Measurements from ENCODE around the gene JPH4. TPM values are rescaled to one million over a fixed set of nuclear protein-coding genes. Genes with fewer than 3 reads are reported as not detected.
"Not testable (repeated sequence)": the region's sequence is repeated elsewhere in the genome, so short reads cannot be mapped to it uniquely, and the experiment has no call there.

The JPH4 gene
- total RNA-seq, 2 donors from 2014 or later: 0.07 TPM; not detected in 1

DNA sequence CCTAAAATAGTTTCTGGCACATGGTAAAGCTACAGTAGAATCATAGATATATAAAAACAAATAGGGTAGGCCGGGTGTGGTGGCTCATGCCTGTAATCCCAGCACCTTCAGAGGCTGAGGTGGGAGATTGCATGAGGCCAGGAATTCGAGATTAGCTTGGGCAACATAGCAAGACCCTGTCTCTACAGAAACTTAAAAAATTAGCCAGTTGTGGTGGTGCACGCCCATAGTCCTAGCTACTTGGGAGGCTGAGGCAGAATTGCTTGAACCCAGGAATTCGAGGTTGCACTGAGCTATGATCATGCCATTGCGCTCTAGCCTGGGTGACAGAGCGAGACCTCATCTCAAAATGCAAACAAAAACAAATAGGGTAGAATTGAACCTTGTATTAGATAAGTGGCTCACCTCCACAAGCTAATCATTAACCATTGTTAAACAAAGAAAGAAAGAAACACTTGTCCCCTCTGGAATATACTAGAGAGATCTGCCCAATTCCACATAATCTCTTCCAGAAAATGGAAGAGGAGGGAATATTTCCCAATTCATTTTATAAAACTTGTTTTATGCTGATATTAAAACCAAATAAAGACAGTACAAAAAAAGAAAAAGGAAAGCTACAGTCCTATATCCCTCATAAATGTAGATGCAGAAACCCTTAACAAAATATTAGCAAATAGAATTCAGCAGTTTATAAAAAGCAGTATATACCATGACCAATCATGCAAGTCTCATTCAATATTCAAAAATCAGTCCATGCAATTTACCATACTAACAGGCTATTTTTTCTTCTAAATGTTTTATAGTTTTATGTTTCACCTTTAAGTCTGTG, 34.9 kb upstream of the JPH4 start:
- ATAC-seq (no peak), DNase-seq (ENCODE audit: low spot score) (no peak)
- Mint-ChIP-seq H3K36me3 (peaks cover 5% of the 10 kb centered on the region), H3K4me3 (no peak overlapping the region), H3K4me1 (ENCODE audit: low read depth in 2 of 2) (peaks cover 23 to 26% of the 10 kb centered on the region in 2 donors), H3K9me3 (peaks cover 4% of the 10 kb centered on the region), H3K27ac (no peak overlapping the region), H3K27me3 (no peaks in the 10 kb centered on the region)

DNA sequence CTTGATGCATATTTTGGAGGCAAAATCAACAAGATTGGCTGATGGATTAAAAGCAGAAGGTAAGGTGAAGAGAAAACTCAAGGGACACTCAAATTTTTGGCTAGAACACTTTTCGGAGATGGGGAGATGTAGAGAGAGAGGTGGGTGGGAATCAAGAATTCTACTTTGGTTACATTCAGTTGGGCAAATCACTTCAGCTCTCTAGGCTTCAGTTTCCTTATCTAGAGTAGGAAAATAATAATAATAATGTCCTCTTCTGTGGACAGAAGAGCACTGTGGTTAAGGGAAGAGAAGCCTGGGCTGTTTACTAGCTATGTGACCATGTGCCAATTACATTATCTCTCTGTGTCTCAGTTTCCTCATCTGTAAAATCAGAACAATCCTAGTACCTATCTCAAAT, 34.2 kb upstream of the JPH4 start:
- no peak overlapping the region for H3K27ac Mint-ChIP-seq
- H3K36me3 Mint-ChIP-seq: peaks cover 5% of the 10 kb centered on the region
- H3K27me3 Mint-ChIP-seq: no peaks in the 10 kb centered on the region
- H3K9me3 Mint-ChIP-seq: peaks cover 4% of the 10 kb centered on the region
- H3K4me3 Mint-ChIP-seq: no peak overlapping the region
- H3K4me1 Mint-ChIP-seq (ENCODE audit: low read depth in 2 of 2): peaks cover 23 to 26% of the 10 kb centered on the region in 2 donors
- DNase-seq (ENCODE audit: low spot score) (no peak), ATAC-seq (no peak)

DNA sequence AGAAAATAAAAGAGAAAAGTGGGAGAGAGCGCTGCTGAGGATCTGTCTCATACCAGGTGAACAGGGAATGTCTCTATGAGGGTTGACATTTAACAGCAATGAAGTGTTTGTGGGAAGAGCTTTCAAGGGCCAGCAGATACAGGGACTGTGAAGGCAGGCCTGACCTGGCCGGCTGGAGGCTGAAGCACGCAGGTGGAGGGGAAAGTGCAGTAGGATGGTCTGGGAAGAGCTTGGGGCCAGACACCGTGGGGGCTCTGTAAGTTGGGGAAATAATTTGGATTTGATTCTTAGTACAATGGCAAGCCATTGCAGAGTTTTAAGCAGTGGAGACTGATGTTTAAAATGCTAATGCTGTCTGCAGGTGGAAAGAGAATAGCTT, 33.8 kb upstream of the JPH4 start:
- no peak overlapping the region for H3K27ac Mint-ChIP-seq
- no peaks in the 10 kb centered on the region for H3K27me3 Mint-ChIP-seq
- ATAC-seq (no peak), DNase-seq (ENCODE audit: low spot score) (no peak)
- H3K4me1 Mint-ChIP-seq (ENCODE audit: low read depth in 2 of 2): peaks cover 23 to 27% of the 10 kb centered on the region in 2 donors
- no peak overlapping the region for H3K4me3 Mint-ChIP-seq
- peaks cover 5% of the 10 kb centered on the region for H3K36me3 Mint-ChIP-seq
- H3K9me3 Mint-ChIP-seq: peaks cover 4% of the 10 kb centered on the region

DNA sequence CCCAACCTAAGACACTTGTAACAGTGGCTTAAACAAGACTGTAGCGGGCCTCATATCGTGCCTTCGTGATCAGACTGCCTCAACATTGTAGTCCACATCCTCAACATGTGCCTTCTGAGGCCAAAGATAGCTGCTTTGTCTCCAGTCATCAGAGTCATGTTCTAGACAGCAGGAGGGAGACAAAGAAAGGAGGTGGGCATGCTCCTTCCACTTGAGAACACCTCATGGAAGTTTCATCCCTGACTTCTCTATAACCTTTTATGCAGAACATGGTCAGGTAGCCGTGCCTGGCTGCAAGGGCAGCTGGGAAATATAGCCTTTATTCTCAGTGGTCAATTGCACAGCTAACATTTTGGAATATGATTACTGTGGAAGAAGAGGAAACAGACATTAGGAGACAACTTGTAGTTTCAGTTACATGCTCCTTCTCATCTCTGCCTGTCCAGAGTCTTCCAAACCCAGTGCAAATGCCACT, 32.3 kb upstream of the JPH4 start:
- DNase-seq (ENCODE audit: low spot score): no peak
- peaks cover 33 to 36% of the 10 kb centered on the region in 2 donors for H3K4me1 Mint-ChIP-seq (ENCODE audit: low read depth in 2 of 2)
- H3K9me3 Mint-ChIP-seq: peaks cover 4% of the 10 kb centered on the region
- H3K27me3 Mint-ChIP-seq: no peaks in the 10 kb centered on the region
- ATAC-seq: no peak
- H3K4me3 Mint-ChIP-seq: no peak overlapping the region
- H3K36me3 Mint-ChIP-seq: peaks cover 5% of the 10 kb centered on the region
- H3K27ac Mint-ChIP-seq: peak overlapping the region; percentile 92 to 96

DNA sequence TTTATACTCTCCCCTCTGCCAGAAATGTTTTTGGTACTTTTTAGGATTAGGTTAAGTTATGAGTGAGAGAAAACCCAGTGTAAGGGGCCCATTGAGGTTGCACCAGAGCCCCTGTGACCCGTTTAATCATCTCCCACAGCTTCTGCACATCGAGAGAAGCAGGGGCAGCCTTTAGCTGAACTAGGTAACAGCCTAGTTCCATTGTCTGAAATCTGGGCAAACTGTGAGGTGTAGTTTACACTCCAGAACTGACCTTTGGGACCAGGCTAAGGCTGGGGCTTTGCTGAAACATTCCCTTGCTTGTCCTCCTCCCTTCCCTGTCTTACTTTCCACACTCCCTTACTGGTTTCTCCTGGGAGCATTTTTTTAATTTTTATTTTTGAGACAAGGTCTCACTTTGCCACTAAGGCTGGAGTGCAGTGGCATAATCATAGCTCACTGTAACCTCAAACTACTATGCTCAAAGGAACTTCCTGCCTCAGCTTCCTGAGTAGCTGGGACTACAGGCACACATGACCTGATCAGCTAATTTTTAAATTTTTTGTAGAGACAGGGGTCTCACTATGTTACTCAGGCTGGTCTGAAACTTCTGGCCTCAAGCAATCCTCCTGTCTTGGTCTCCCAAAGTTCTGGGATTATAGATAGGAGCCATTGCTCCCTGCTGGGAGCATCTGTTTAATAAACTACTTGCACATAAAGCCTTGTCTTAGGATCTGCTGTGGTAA, 31.7 kb upstream of the JPH4 start:
- Mint-ChIP-seq H3K4me1 (ENCODE audit: low read depth in 2 of 2) (peaks cover 38 to 40% of the 10 kb centered on the region in 2 donors), H3K27me3 (no peaks in the 10 kb centered on the region), H3K27ac (peak overlapping the region; percentile 92 to 96), H3K4me3 (peak overlapping the region; percentile 64), H3K9me3 (peaks cover 4% of the 10 kb centered on the region), H3K36me3 (peaks cover 5% of the 10 kb centered on the region)
- ATAC-seq (peak; percentile 47 to 66), DNase-seq (ENCODE audit: low spot score) (no peak)

DNA sequence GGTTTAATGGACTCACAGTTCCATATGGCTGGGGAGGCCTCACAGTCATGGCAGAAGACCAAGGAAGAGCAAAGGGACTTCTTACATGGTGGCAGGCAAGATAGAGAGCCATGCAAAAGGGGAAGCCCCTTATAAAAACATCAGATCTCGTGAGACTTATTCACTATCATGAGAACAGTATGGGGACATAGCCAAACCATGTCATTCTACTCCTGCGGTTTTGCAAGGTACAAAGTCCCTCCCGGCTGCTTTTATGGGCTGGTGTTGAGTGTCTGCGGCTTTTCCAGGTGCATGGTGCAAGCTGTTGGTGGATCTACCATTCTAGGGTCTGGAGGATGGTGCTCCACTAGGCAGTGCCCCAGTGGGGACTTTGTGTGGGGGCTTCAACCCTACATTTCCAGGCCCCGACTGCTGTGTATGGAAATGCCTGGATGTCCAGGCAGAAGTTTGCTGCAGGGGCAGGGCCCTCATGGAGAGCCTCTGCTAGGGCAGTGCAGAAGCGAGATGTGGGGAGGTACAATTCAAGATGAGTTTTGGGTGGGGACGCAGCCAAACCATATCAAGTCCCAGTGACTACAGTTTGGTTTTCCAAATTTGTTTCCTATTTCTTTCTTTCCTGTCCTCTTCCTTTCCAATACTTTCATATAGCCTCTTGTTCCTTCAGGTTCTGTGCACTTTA, 31.0 kb upstream of the JPH4 start:
- peak overlapping the region; percentile 92 to 96 for H3K27ac Mint-ChIP-seq
- ATAC-seq: not testable (repeated sequence)
- H3K4me3 Mint-ChIP-seq: peak overlapping the region; percentile 64

DNA sequence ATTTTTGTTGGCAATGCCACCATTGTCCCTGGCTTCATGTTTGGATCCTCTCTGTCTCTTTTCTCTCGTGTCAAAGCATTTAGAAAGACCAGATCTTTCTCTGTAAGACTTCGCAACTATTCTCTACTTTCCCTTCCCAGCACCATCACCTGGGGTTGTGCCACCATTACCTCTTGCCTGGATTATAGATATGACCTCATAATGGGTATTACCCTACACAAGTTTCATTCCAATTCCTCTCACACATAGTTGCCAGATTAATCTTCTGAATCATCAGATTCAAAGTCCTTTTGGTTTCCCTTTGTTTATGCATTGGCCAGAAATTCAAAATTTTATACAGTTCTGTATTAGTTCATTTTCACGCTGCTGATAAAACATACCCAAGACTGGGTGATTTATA, 30.4 kb upstream of the JPH4 start:
- Mint-ChIP-seq H3K27ac (peak overlapping the region; percentile 92 to 96), H3K4me3 (peak overlapping the region; percentile 26)
- ATAC-seq: no peak

More for the DNA sequence above, 31.0 kb upstream of the JPH4 start:
- not testable (repeated sequence) for H3K36me3 Mint-ChIP-seq; DNase-seq (ENCODE audit: low spot score); H3K9me3 Mint-ChIP-seq; H3K27me3 Mint-ChIP-seq
- H3K4me1 Mint-ChIP-seq (ENCODE audit: low read depth in 2 of 2): peaks cover 38 to 40% of the 10 kb centered on the region in 2 donors

DNA sequence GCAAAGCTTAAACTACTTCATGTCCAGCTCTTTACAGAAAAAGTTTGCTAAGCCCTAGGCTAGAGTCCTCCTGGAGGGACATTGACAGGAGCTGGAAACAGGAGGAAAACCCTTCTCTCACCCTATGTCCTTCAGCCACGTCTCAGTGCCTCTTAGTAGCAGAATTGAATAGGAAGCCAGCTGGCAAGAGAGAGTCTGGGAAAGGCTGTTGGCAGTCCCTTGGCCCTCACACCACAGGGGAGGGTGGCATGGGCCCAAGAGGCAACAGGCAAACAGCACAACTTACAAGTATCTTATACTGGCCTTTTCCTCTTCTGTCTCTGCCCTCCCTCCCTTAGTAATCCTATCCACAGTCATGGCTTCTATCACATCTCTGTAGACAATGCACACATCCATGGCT, 29.9 kb upstream of the JPH4 start:
- no peaks in the 10 kb centered on the region for H3K27me3 Mint-ChIP-seq
- peaks cover 4% of the 10 kb centered on the region for H3K9me3 Mint-ChIP-seq
- peaks cover 5% of the 10 kb centered on the region for H3K36me3 Mint-ChIP-seq
- DNase-seq (ENCODE audit: low spot score) (no peak), ATAC-seq (no peak)
- H3K27ac Mint-ChIP-seq: peak overlapping the region; percentile 92 to 96
- no peak overlapping the region for H3K4me3 Mint-ChIP-seq
- H3K4me1 Mint-ChIP-seq (ENCODE audit: low read depth in 2 of 2): peaks cover 38 to 40% of the 10 kb centered on the region in 2 donors

More for the DNA sequence above, 30.4 kb upstream of the JPH4 start:
- peaks cover 5% of the 10 kb centered on the region for H3K36me3 Mint-ChIP-seq
- peaks cover 4% of the 10 kb centered on the region for H3K9me3 Mint-ChIP-seq
- peaks cover 38 to 40% of the 10 kb centered on the region in 2 donors for H3K4me1 Mint-ChIP-seq (ENCODE audit: low read depth in 2 of 2)
- no peak for DNase-seq (ENCODE audit: low spot score)
- no peaks in the 10 kb centered on the region for H3K27me3 Mint-ChIP-seq

DNA sequence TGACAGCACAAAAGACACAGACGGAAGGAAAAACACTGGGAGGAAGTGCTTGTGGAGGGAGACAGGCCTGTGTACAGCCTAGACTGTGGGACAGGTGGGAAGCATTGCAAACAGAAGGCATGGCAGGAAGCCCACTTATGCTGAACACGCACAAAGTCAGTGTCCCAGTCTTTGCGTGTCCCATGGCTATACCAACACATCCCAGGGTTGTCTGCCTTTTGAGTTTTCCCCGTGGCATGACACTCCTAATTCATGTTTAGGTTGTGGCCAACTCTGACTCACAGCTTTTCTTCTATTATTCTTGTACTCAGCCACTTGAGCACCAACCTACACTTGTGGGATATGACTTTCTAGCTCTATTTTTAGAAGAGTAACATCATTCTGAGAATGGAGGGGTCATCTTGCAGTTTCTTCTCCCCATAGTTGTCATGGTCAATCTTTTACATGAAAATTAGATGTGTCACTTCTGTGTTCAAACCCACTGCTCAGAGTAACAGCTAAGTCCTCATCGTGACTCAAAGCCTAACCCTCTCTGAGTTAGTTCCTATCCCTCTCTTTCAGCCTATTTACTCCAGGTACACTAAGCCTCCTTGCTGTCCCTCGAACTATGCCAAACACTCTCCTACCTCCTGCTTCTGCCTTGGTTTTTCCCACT, 27.5 kb upstream of the JPH4 start:
- DNase-seq (ENCODE audit: low spot score): no peak
- Mint-ChIP-seq H3K27me3 (no peaks in the 10 kb centered on the region), H3K27ac (peak overlapping the region; percentile 29 to 63), H3K36me3 (peaks cover 5% of the 10 kb centered on the region), H3K4me1 (ENCODE audit: low read depth in 2 of 2) (peaks cover 35 to 38% of the 10 kb centered on the region in 2 donors), H3K9me3 (peaks cover 4% of the 10 kb centered on the region), H3K4me3 (peak overlapping the region; percentile 33)
- ATAC-seq: peak; percentile 76 to 90

DNA sequence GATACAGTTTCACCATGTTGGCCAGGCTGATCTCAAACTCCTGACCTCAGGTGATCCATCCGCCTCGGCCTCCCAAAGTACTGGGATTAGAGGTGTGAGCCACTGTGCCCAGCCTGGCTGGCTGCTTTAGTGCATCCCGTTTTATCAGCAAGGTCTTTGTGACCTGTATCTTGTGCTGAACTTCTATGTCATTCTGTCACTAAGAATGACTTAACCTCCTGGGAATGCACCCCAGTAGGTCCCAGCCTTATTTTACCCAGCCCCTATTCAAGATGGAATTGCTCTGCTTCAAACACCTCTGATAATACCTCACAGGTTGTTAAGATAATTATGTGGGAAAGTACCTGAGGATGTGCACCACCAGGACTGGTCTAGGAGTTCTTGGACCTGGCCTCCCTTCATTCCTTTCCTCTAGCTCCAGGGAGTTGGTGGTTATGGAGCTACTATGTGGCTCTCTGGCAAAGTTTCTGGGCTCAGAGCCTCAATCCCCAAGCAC, 26.1 kb upstream of the JPH4 start:
- Mint-ChIP-seq H3K4me1 (ENCODE audit: low read depth in 2 of 2) (peaks cover 22 to 24% of the 10 kb centered on the region in 2 donors), H3K27ac (no peak overlapping the region), H3K4me3 (no peak overlapping the region), H3K36me3 (peaks cover 5% of the 10 kb centered on the region), H3K27me3 (no peaks in the 10 kb centered on the region), H3K9me3 (peaks cover 4% of the 10 kb centered on the region)
- DNase-seq (ENCODE audit: low spot score) (no peak), ATAC-seq (no peak)

DNA sequence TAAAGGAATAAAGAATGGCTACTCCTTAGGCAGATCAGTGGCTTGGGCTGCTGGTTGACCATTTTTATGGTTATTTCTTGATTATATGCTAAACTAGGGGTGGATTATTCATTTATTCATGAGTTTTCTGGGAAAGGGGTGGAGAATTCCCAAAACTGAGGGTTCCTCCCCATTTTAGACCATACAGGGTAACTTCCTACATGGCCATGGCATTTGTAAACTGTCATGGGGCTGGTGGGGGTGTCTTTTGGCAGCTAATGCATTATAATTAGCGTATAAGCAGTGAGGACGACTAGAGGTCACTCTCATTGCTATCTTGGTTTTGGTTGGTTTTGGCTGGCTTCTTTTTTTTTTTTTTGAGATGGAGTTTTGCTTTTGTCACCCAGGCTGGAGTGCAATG, 25.6 kb upstream of the JPH4 start:
- no peak for DNase-seq (ENCODE audit: low spot score)
- Mint-ChIP-seq H3K4me1 (ENCODE audit: low read depth in 2 of 2) (peaks cover 20 to 21% of the 10 kb centered on the region in 2 donors), H3K36me3 (peaks cover 4% of the 10 kb centered on the region), H3K27me3 (peaks cover 0 to 2% of the 10 kb centered on the region in 2 donors), H3K4me3 (no peak overlapping the region), H3K9me3 (peaks cover 4% of the 10 kb centered on the region), H3K27ac (no peak overlapping the region)
- no peak for ATAC-seq

DNA sequence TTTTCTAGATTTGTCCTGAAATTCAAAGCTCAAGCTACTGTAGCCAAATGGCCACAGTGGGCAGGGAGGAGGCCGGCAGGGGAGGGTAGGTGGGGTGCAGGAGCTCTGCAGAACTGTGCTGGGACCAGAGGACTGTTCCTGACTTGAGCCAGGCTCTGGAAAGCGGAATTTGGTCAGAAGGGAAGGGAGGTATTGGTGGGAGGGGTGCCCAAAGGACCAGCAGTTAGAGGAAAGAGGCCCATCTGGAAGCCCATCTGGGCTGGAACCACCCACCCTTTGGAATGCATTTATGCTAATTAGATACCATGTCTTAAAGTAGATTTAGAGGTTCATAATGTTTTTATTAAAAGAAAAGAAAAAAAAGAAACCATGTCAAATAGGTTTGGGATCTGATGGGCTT, 24.5 kb upstream of the JPH4 start:
- Mint-ChIP-seq H3K27me3 (peaks cover 0 to 2% of the 10 kb centered on the region in 2 donors), H3K4me1 (ENCODE audit: low read depth in 2 of 2) (peaks cover 15% of the 10 kb centered on the region in 2 donors), H3K9me3 (no peaks in the 10 kb centered on the region), H3K4me3 (no peak overlapping the region), H3K27ac (no peak overlapping the region), H3K36me3 (no peaks in the 10 kb centered on the region)
- ATAC-seq: no peak
- no peak for DNase-seq (ENCODE audit: low spot score)

Measured in natural killer cell treated with Interleukin-12 subunit alpha and Interleukin-12 subunit beta and Interleukin-15 and Interleukin-18, amount 100 ng/mL, for 72 hours (primary cell).